GM23338 (cell line): Measurements from ENCODE around the gene SMYD3. TPM values are rescaled to one million over a fixed set of nuclear protein-coding genes. Genes with fewer than 3 reads are reported as not detected.
A peak's percentile ranks its signal among the peaks of the same experiment; 100 is the strongest.

Experiments used
- ATAC-seq: fragments of 200-7000 bp; cut with Tn5 transposase; 3 replicates; pipeline ENCODE4 v1.9.1; 2020
- DNase-seq: peaks from one replicate; pipeline ENCODE4 v3.0.0-alpha.2; 2015; ENCODE audit warnings: low spot score
- H2AFZ ChIP-seq: fragments of 200-600 bp; sonication (generic); 2 replicates; pipeline ENCODE4 v1.8.0; 2016; ENCODE audit warnings: antibody characterized with exemption, mild to moderate bottlenecking, moderate library complexity
- H3F3A ChIP-seq: fragments of 200-600 bp; sonication (generic); replicated peaks from 2 replicates; pipeline ENCODE4 v1.8.0; 2017; ENCODE audit warnings: antibody characterized with exemption, mixed run types, low read depth
- H3K27ac ChIP-seq: fragments of 200-600 bp; sonication (generic); 2 replicates; pipeline ENCODE4 v1.6.1; 2016; ENCODE audit warnings: low read depth
- H3K27me3 ChIP-seq: fragments of 200-600 bp; sonication (generic); 2 replicates; pipeline ENCODE4 v1.8.0; 2016; ENCODE audit warnings: mild to moderate bottlenecking, mixed run types, moderate library complexity; ENCODE audit not compliant: insufficient read depth
- H3K36me3 ChIP-seq: fragments of 200-600 bp; sonication (generic); 2 replicates; pipeline ENCODE4 v1.8.0; 2016; ENCODE audit warnings: mild to moderate bottlenecking; ENCODE audit not compliant: insufficient read depth
- H3K4me1 ChIP-seq: fragments of 200-600 bp; sonication (generic); 2 replicates; pipeline ENCODE4 v1.8.0; 2016; ENCODE audit warnings: mild to moderate bottlenecking, moderate library complexity; ENCODE audit not compliant: insufficient read depth
- H3K4me2 ChIP-seq: fragments of 200-600 bp; sonication (generic); 2 replicates; pipeline ENCODE4 v1.7.1; 2017; ENCODE audit warnings: mixed run types
- H3K4me3 ChIP-seq: fragments of 200-600 bp; sonication (generic); 2 replicates; pipeline ENCODE4 v1.6.1; 2016; ENCODE audit warnings: mixed run types
- H3K79me2 ChIP-seq: fragments of 200-600 bp; sonication (generic); replicated peaks from 2 replicates; pipeline ENCODE4 v1.8.0; 2017; ENCODE audit warnings: mild to moderate bottlenecking; ENCODE audit not compliant: insufficient read depth
- H3K9me2 ChIP-seq: fragments of 200-600 bp; sonication (generic); 2 replicates; pipeline ENCODE4 v1.8.0; 2017; ENCODE audit not compliant: insufficient read depth
- H4K20me1 ChIP-seq: fragments of 200-600 bp; sonication (generic); replicated peaks from 2 replicates; pipeline ENCODE4 v1.8.0; 2017; ENCODE audit warnings: mild to moderate bottlenecking; ENCODE audit not compliant: insufficient read depth
- H3K27ac Mint-ChIP-seq: 2 replicates; pipeline ENCODE4 v1.8.0; 2020; ENCODE audit warnings: inconsistent platforms, mild to moderate bottlenecking, moderate library complexity, mixed read lengths
- H3K27me3 Mint-ChIP-seq: 3 replicates; pipeline ENCODE4 v1.8.0; 2022; ENCODE audit warnings: low read depth, mild to moderate bottlenecking, moderate library complexity, mixed read lengths, inconsistent platforms; ENCODE audit not compliant: insufficient read depth, poor library complexity
- H3K36me3 Mint-ChIP-seq: 3 replicates; pipeline ENCODE4 v1.8.0; 2021; ENCODE audit warnings: low read depth, mild to moderate bottlenecking, inconsistent platforms, moderate library complexity, mixed read lengths
- H3K4me1 Mint-ChIP-seq: 3 replicates; pipeline ENCODE4 v1.8.0; 2020; ENCODE audit warnings: mild to moderate bottlenecking, inconsistent platforms, mixed read lengths
- H3K4me3 Mint-ChIP-seq: 3 replicates; pipeline ENCODE4 v1.8.0; 2021; ENCODE audit warnings: moderate library complexity, mild to moderate bottlenecking, inconsistent platforms, mixed read lengths
- H3K9me3 Mint-ChIP-seq: 3 replicates; pipeline ENCODE4 v1.8.0; 2020; ENCODE audit warnings: moderate library complexity, mild to moderate bottlenecking, inconsistent platforms, mixed read lengths
- CREB1 ChIP-seq: fragments of 250-450 bp; sonication (Bioruptor Pico); IDR thresholded peaks from 2 replicates; pipeline ENCODE4 v1.5.0; 2020; ENCODE audit warnings: low read depth, mild to moderate bottlenecking, moderate library complexity
- EZH2 ChIP-seq: fragments of 200-600 bp; sonication (generic); IDR thresholded peaks from one replicate; pipeline ENCODE4 v1.8.0; 2017; ENCODE audit warnings: antibody characterized with exemption, mild to moderate bottlenecking, low read depth; ENCODE audit not compliant: unreplicated experiment
- EZH2phosphoT487 ChIP-seq: fragments of 200-600 bp; sonication (generic); IDR thresholded peaks from one replicate; pipeline ENCODE4 v1.8.1; 2018; ENCODE audit warnings: antibody characterized with exemption; ENCODE audit not compliant: unreplicated experiment
- JUNB ChIP-seq: IDR thresholded peaks from one replicate; pipeline ENCODE4 v1.6.1; 2016; ENCODE audit warnings: antibody characterized with exemption; ENCODE audit not compliant: unreplicated experiment
- NANOG ChIP-seq: IDR thresholded peaks from 2 replicates; pipeline ENCODE4 v1.6.1; 2016; ENCODE audit warnings: antibody characterized with exemption, borderline replicate concordance
- POLR2AphosphoS5 ChIP-seq: IDR thresholded peaks from 2 replicates; pipeline ENCODE4 v1.6.1; 2016; ENCODE audit warnings: antibody characterized with exemption, low read depth
- STAT1 ChIP-seq: IDR thresholded peaks from one replicate; pipeline ENCODE4 v1.6.1; 2016; ENCODE audit warnings: antibody characterized with exemption; ENCODE audit not compliant: unreplicated experiment
- ZNF114 ChIP-seq: fragments of 250-450 bp; sonication (Bioruptor Pico); IDR thresholded peaks from 2 replicates; pipeline ENCODE4 v1.5.0; 2020; ENCODE audit warnings: mild to moderate bottlenecking, moderate library complexity
- ZNF331 ChIP-seq: fragments of 250-450 bp; sonication (Bioruptor Pico); IDR thresholded peaks from 2 replicates; pipeline ENCODE4 v1.5.0; 2020; ENCODE audit warnings: low read depth, mild to moderate bottlenecking, moderate library complexity
- ZNF462 ChIP-seq: fragments of 250-450 bp; sonication (Bioruptor Pico); IDR thresholded peaks from 2 replicates; pipeline ENCODE4 v1.5.0; 2020; ENCODE audit warnings: mild to moderate bottlenecking, moderate library complexity
- polyA plus RNA-seq: library from polyadenylated mRNA; unstranded; fragments of >200 nt; fragmentation: Nextera tagmentation; extraction: Ambion mirVana; gene quantifications from 2 replicates; pipeline ENCODE4 v1.2.1, GENCODE V29; 2016
- total RNA-seq: library from RNA; depleted of rRNA; stranded (reverse); fragments of >200 nt; shearing (Covaris generic); gene quantifications from 2 replicates; pipeline ENCODE4 v1.2.3, GENCODE V29; 2014
- TF ChIP-seq, protein P1 (sequence below): IDR thresholded peaks from 2 replicates; pipeline ENCODE4 v1.6.1; 2016; ENCODE audit warnings: antibody characterized with exemption
- TF ChIP-seq, protein P2 (sequence below): IDR thresholded peaks from one replicate; pipeline ENCODE4 v1.6.1; 2018; ENCODE audit warnings: antibody characterized with exemption; ENCODE audit not compliant: unreplicated experiment
- TF ChIP-seq, protein P3 (sequence below), 2 experiments: fragments of 200-600 bp in 1 of 2; sonication (generic) in 1 of 2; conservative IDR thresholded peaks; 2 replicates each; pipeline versions ENCODE4 v1.5.1 to v1.6.1; 2016 to 2017; ENCODE audit warnings: antibody characterized with exemption in 2 of 2, low read depth in 2 of 2, mild to moderate bottlenecking in 2 of 2, moderate library complexity in 1 of 2

The SMYD3 gene
- total and polyA plus RNA-seq, 2 experiments from 2014 or later: 31.8 to 34.4 TPM

- TF ChIP-seq, protein P1, sequence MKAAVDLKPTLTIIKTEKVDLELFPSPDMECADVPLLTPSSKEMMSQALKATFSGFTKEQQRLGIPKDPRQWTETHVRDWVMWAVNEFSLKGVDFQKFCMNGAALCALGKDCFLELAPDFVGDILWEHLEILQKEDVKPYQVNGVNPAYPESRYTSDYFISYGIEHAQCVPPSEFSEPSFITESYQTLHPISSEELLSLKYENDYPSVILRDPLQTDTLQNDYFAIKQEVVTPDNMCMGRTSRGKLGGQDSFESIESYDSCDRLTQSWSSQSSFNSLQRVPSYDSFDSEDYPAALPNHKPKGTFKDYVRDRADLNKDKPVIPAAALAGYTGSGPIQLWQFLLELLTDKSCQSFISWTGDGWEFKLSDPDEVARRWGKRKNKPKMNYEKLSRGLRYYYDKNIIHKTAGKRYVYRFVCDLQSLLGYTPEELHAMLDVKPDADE: no peak
- TF ChIP-seq JUNB (no peak), CREB1 (CRISPR knock-in tag) (no peak), ZNF331 (CRISPR knock-in tag) (no peak), ZNF114 (CRISPR knock-in tag) (no peak)
Measured at GRCh38 chr1:246187834-246188372, 319.2 kb downstream of the SMYD3 start (continued).

GRCh38 chr1:246184503-246184902, 322.6 kb downstream of the SMYD3 start:
- Histone ChIP-seq H3K27me3 (no peaks in the 10 kb centered on the region), H3K27ac (no peak overlapping the region), H3K36me3 (no peaks in the 10 kb centered on the region), H3K79me2 (no peaks in the 10 kb centered on the region), H4K20me1 (no peaks in the 10 kb centered on the region), H3K4me3 (no peak overlapping the region), H3K9me2 (no peaks in the 10 kb centered on the region), H3K4me1 (no peaks in the 10 kb centered on the region), H3K4me2 (no peak overlapping the region), H2AFZ (no peak overlapping the region), H3F3A (no peaks in the 10 kb centered on the region)
- no peaks in the 10 kb centered on the region for H3K9me3 Mint-ChIP-seq
- no peaks in the 10 kb centered on the region for H3K27me3 Mint-ChIP-seq
- H3K4me1 Mint-ChIP-seq: no peaks in the 10 kb centered on the region
- H3K4me3 Mint-ChIP-seq: no peak overlapping the region
- peak; percentile 74 for ATAC-seq
- H3K36me3 Mint-ChIP-seq: no peaks in the 10 kb centered on the region
- no peak overlapping the region for H3K27ac Mint-ChIP-seq
- no peak for DNase-seq
- TF ChIP-seq CREB1 (CRISPR knock-in tag): no peak
- TF ChIP-seq EZH2phosphoT487: no peak
- no peak for TF ChIP-seq STAT1
- no peak for TF ChIP-seq ZNF114 (CRISPR knock-in tag)
- no peak for TF ChIP-seq NANOG
- TF ChIP-seq, protein P2, sequence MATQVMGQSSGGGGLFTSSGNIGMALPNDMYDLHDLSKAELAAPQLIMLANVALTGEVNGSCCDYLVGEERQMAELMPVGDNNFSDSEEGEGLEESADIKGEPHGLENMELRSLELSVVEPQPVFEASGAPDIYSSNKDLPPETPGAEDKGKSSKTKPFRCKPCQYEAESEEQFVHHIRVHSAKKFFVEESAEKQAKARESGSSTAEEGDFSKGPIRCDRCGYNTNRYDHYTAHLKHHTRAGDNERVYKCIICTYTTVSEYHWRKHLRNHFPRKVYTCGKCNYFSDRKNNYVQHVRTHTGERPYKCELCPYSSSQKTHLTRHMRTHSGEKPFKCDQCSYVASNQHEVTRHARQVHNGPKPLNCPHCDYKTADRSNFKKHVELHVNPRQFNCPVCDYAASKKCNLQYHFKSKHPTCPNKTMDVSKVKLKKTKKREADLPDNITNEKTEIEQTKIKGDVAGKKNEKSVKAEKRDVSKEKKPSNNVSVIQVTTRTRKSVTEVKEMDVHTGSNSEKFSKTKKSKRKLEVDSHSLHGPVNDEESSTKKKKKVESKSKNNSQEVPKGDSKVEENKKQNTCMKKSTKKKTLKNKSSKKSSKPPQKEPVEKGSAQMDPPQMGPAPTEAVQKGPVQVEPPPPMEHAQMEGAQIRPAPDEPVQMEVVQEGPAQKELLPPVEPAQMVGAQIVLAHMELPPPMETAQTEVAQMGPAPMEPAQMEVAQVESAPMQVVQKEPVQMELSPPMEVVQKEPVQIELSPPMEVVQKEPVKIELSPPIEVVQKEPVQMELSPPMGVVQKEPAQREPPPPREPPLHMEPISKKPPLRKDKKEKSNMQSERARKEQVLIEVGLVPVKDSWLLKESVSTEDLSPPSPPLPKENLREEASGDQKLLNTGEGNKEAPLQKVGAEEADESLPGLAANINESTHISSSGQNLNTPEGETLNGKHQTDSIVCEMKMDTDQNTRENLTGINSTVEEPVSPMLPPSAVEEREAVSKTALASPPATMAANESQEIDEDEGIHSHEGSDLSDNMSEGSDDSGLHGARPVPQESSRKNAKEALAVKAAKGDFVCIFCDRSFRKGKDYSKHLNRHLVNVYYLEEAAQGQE: no peak
- TF ChIP-seq JUNB: no peak
- no peak for TF ChIP-seq EZH2
- no peak for TF ChIP-seq POLR2AphosphoS5
- TF ChIP-seq, protein P3, sequence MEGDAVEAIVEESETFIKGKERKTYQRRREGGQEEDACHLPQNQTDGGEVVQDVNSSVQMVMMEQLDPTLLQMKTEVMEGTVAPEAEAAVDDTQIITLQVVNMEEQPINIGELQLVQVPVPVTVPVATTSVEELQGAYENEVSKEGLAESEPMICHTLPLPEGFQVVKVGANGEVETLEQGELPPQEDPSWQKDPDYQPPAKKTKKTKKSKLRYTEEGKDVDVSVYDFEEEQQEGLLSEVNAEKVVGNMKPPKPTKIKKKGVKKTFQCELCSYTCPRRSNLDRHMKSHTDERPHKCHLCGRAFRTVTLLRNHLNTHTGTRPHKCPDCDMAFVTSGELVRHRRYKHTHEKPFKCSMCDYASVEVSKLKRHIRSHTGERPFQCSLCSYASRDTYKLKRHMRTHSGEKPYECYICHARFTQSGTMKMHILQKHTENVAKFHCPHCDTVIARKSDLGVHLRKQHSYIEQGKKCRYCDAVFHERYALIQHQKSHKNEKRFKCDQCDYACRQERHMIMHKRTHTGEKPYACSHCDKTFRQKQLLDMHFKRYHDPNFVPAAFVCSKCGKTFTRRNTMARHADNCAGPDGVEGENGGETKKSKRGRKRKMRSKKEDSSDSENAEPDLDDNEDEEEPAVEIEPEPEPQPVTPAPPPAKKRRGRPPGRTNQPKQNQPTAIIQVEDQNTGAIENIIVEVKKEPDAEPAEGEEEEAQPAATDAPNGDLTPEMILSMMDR (conservative IDR thresholded peaks at IDR 0.05; ENCODE audit: low read depth in 2 of 2): no peak
- no peak for TF ChIP-seq ZNF462
